Loucy (cell line): Measurements from ENCODE around the gene CDKN2D.

ENCODE experiments used
- H2AFZ ChIP-seq: fragments of 200-600 bp; sonication (generic); 2 replicates; pipeline ENCODE4 v1.6.0; 2016; ENCODE audit warnings: antibody characterized with exemption, mild to moderate bottlenecking, low read length, moderate library complexity
- H3F3A ChIP-seq: fragments of 200-600 bp; 2 replicates; pipeline ENCODE4 v1.6.0; 2016; ENCODE audit warnings: antibody characterized with exemption, low read depth, mild to moderate bottlenecking
- H3K27me3 ChIP-seq: fragments of 200-600 bp; sonication (generic); 2 replicates; pipeline ENCODE4 v1.6.1; 2014; ENCODE audit warnings: low read length, mild to moderate bottlenecking; ENCODE audit not compliant: insufficient read depth, poor library complexity, severe bottlenecking
- H3K36me3 ChIP-seq: fragments of 200-600 bp; sonication (generic); 2 replicates; pipeline ENCODE4 v1.6.1; 2016; ENCODE audit warnings: low read length; ENCODE audit not compliant: insufficient read depth
- H3K4me1 ChIP-seq: fragments of 200-600 bp; sonication (generic); 2 replicates; pipeline ENCODE4 v1.5.1; 2014; ENCODE audit warnings: low read length, mild to moderate bottlenecking; ENCODE audit not compliant: insufficient read depth, poor library complexity, severe bottlenecking
- H3K4me2 ChIP-seq: fragments of 200-600 bp; sonication (generic); 2 replicates; pipeline ENCODE4 v1.6.0; 2014; ENCODE audit warnings: antibody characterized with exemption, low read length, low read depth, mild to moderate bottlenecking; ENCODE audit not compliant: poor library complexity, severe bottlenecking
- H3K4me3 ChIP-seq: fragments of 200-600 bp; sonication (generic); 2 replicates; pipeline ENCODE4 v1.5.1; 2014; ENCODE audit warnings: low read length, mild to moderate bottlenecking, mixed read lengths; ENCODE audit not compliant: poor library complexity, severe bottlenecking
- H3K79me2 ChIP-seq: fragments of 200-600 bp; sonication (generic); 2 replicates; pipeline ENCODE4 v1.6.1; 2014; ENCODE audit warnings: low read length; ENCODE audit not compliant: insufficient read depth
- H3K9ac ChIP-seq: fragments of 200-600 bp; sonication (generic); 2 replicates; pipeline ENCODE4 v1.6.0; 2014; ENCODE audit warnings: mild to moderate bottlenecking, low read depth, low read length, moderate library complexity; ENCODE audit not compliant: poor library complexity, severe bottlenecking
- H3K9me2 ChIP-seq: fragments of 200-600 bp; sonication (generic); replicated peaks from 2 replicates; pipeline ENCODE4 v1.6.1; 2016; ENCODE audit warnings: low read depth, low read length, mixed read lengths
- H3K9me3 ChIP-seq: fragments of 200-600 bp; sonication (generic); 2 replicates; pipeline ENCODE4 v1.6.1; 2014; ENCODE audit warnings: mild to moderate bottlenecking, antibody characterized with exemption, low read length, low read depth; ENCODE audit not compliant: insufficient read depth
- H4K20me1 ChIP-seq: fragments of 200-600 bp; sonication (generic); 2 replicates; pipeline ENCODE4 v1.6.0; 2014; ENCODE audit warnings: antibody characterized with exemption, low read length, mild to moderate bottlenecking; ENCODE audit not compliant: insufficient read depth, poor library complexity, severe bottlenecking
- CTCF ChIP-seq: fragments of 200-600 bp; sonication (generic); conservative IDR thresholded peaks from 2 replicates; pipeline ENCODE4 v1.5.1; 2014; ENCODE audit warnings: mild to moderate bottlenecking, antibody characterized with exemption, low read length
- EZH2phosphoT487 ChIP-seq: fragments of 200-600 bp; IDR thresholded peaks from 2 replicates; pipeline ENCODE4 v1.6.1; 2018; ENCODE audit warnings: antibody characterized with exemption, mild to moderate bottlenecking, moderate library complexity, borderline replicate concordance

The CDKN2D gene

GRCh38 chr19:10557603-10558197 is 11.1 kb downstream of the CDKN2D start:
- Histone ChIP-seq H3K4me2 (no peak overlapping the region), H3K4me3 (no peak overlapping the region), H3K4me1 (peaks cover 40% of the 10 kb centered on the region), H3K9ac (no peak overlapping the region), H3K36me3 (peaks cover 62% of the 10 kb centered on the region; the same call in 1 of the 2 replicates), H3K27me3 (no peaks in the 10 kb centered on the region), H4K20me1 (peaks cover 16% of the 10 kb centered on the region), H3K79me2 (peaks cover 64% of the 10 kb centered on the region), H3K9me2 (no peaks in the 10 kb centered on the region), H3K9me3 (no peaks in the 10 kb centered on the region), H2AFZ (no peak overlapping the region), H3F3A (peaks cover 28% of the 10 kb centered on the region)
- no peak for TF ChIP-seq EZH2phosphoT487
- TF ChIP-seq CTCF: no peak

GRCh38 chr19:10555610-10555973 is 13.2 kb downstream of the CDKN2D start:
- Histone ChIP-seq H3K9me2 (no peaks in the 10 kb centered on the region), H3K36me3 (peaks cover 69% of the 10 kb centered on the region; the same call in 1 of the 2 replicates), H4K20me1 (peaks cover 6% of the 10 kb centered on the region), H2AFZ (no peak overlapping the region), H3K79me2 (peaks cover 57% of the 10 kb centered on the region), H3K27me3 (no peaks in the 10 kb centered on the region), H3K4me1 (peaks cover 56% of the 10 kb centered on the region), H3F3A (peaks cover 36% of the 10 kb centered on the region), H3K4me3 (peak overlapping the region; percentile 59), H3K9me3 (no peaks in the 10 kb centered on the region), H3K4me2 (peak overlapping the region; percentile 75), H3K9ac (peak overlapping the region; percentile 90)
- TF ChIP-seq CTCF (no peak), EZH2phosphoT487 (no peak)

- no peak; the same call in 1 of the 2 replicates for TF ChIP-seq CTCF
- TF ChIP-seq EZH2phosphoT487: no peak
- H3K36me3 ChIP-seq: peaks cover 69% of the 10 kb centered on the region; the same call in 1 of the 2 replicates
- peaks cover 6% of the 10 kb centered on the region for H4K20me1 ChIP-seq
- no peaks in the 10 kb centered on the region for H3K9me2 ChIP-seq
- no peaks in the 10 kb centered on the region for H3K9me3 ChIP-seq
- H3K27me3 ChIP-seq: no peaks in the 10 kb centered on the region
- H2AFZ ChIP-seq: no peak overlapping the region
- peaks cover 56% of the 10 kb centered on the region for H3K4me1 ChIP-seq
- peaks cover 57% of the 10 kb centered on the region for H3K79me2 ChIP-seq
- H3K9ac ChIP-seq: peak overlapping the region; percentile 90
- H3K4me3 ChIP-seq: peak overlapping the region; percentile 59
- H3F3A ChIP-seq: peaks cover 36% of the 10 kb centered on the region
- peak overlapping the region; percentile 75 for H3K4me2 ChIP-seq
These were observed 13.8 kb downstream of the CDKN2D start for GRCh38 chr19:10554760-10555609.
